Urinary bladder (tissue), 4 donors: ENCODE results near the gene SORCS2. TPM values are rescaled to one million over a fixed set of nuclear protein-coding genes. Genes with fewer than 3 reads are reported as not detected.

Experiments
- DNase-seq: peaks from one replicate; pipeline ENCODE4 v3.0.0-alpha.2; 2015; ENCODE audit errors: extremely low spot score
- H3K27ac ChIP-seq: one replicate; pipeline ENCODE4 v1.5.1; 2013; ENCODE audit warnings: low read depth, mild to moderate bottlenecking, moderate library complexity
- H3K36me3 ChIP-seq: one replicate; pipeline ENCODE4 v1.6.1; 2013; ENCODE audit warnings: mild to moderate bottlenecking, moderate library complexity; ENCODE audit not compliant: insufficient read depth
- H3K4me1 ChIP-seq: one replicate; pipeline ENCODE4 v1.6.1; 2013; ENCODE audit warnings: mild to moderate bottlenecking, moderate library complexity; ENCODE audit not compliant: insufficient read depth
- H3K4me3 ChIP-seq: one replicate; pipeline ENCODE4 v1.5.1; 2013; ENCODE audit warnings: low read depth, low read length
- WGBS: extraction: QIAGEN DNeasy Blood & Tissue Kit; methylation state at CpG from one replicate; pipeline ENCODE4 v1.1.7; 2013; 5-methylcytosine and 5-hydroxymethylcytosine counted together
- polyA plus RNA-seq: library from polyadenylated mRNA; stranded (reverse); fragments of 200-250 nt; gene quantifications from one replicate; pipeline ENCODE4 v1.2.3, GENCODE V29; 2013
- total RNA-seq: library from RNA; depleted of rRNA; stranded (reverse); fragments of >200 nt; gene quantifications from one replicate; pipeline ENCODE4 v1.2.3, GENCODE V29; 2014
- donor health status: healthy with polysubstance abuse.
- donor health status: healthy.

Gene SORCS2
- total and polyA plus RNA-seq, 2 donors: 5.3 to 10.8 TPM

- Histone ChIP-seq H3K27ac (no peak overlapping the region), H3K4me1 (no peaks in the 10 kb centered on the region), H3K4me3 (no peak overlapping the region), H3K36me3 (no peaks in the 10 kb centered on the region)
- WGBS: 68% methylated on average over 17 of the region's 17 CpGs
- no peak for DNase-seq
These were observed 25.2 kb upstream of the SORCS2 start for GRCh38 chr4:7166981-7167700.

GRCh38 chr4:7167706-7168105 is 24.6 kb upstream of the SORCS2 start:
- WGBS: 72% methylated on average over 4 of the region's 4 CpGs
- Histone ChIP-seq H3K4me3 (no peak overlapping the region), H3K27ac (no peak overlapping the region), H3K4me1 (no peaks in the 10 kb centered on the region), H3K36me3 (no peaks in the 10 kb centered on the region)
- DNase-seq: no peak

- 95% methylated on average over 8 of the region's 8 CpGs for WGBS
- Histone ChIP-seq H3K4me3 (no peak overlapping the region), H3K36me3 (no peaks in the 10 kb centered on the region), H3K27ac (no peak overlapping the region), H3K4me1 (no peaks in the 10 kb centered on the region)
- DNase-seq: no peak
These were observed 24.2 kb upstream of the SORCS2 start for GRCh38 chr4:7168106-7168505.

- no peak for DNase-seq
- H3K36me3 ChIP-seq: no peaks in the 10 kb centered on the region
These were observed 23.2 kb upstream of the SORCS2 start for GRCh38 chr4:7169134-7169533.

GRCh38 chr4:7170012-7170411 is 22.3 kb upstream of the SORCS2 start:
- 78% methylated on average over 3 of the region's 3 CpGs for WGBS
- no peaks in the 10 kb centered on the region for H3K36me3 ChIP-seq
- H3K27ac ChIP-seq: no peak overlapping the region
- no peaks in the 10 kb centered on the region for H3K4me1 ChIP-seq
- H3K4me3 ChIP-seq: no peak overlapping the region
- no peak for DNase-seq

More at GRCh38 chr4:7169134-7169533, 23.2 kb upstream of the SORCS2 start:
- H3K27ac ChIP-seq: no peak overlapping the region
- no peaks in the 10 kb centered on the region for H3K4me1 ChIP-seq
- WGBS: 91% methylated on average over 7 of the region's 7 CpGs
- no peak overlapping the region for H3K4me3 ChIP-seq

- WGBS: 79% methylated on average over 4 of the region's 4 CpGs
- no peak overlapping the region for H3K27ac ChIP-seq
- H3K36me3 ChIP-seq: no peaks in the 10 kb centered on the region
- H3K4me1 ChIP-seq: no peaks in the 10 kb centered on the region
- H3K4me3 ChIP-seq: no peak overlapping the region
- DNase-seq: no peak
These were observed 21.0 kb upstream of the SORCS2 start for GRCh38 chr4:7171191-7171900.

- no peak for DNase-seq
- 94% methylated on average over 6 of the region's 6 CpGs for WGBS
- Histone ChIP-seq H3K36me3 (no peaks in the 10 kb centered on the region), H3K4me3 (no peak overlapping the region), H3K4me1 (no peaks in the 10 kb centered on the region), H3K27ac (no peak overlapping the region)
These were observed 19.8 kb upstream of the SORCS2 start for GRCh38 chr4:7172508-7172907.

GRCh38 chr4:7172946-7173345 is 19.4 kb upstream of the SORCS2 start:
- no peaks in the 10 kb centered on the region for H3K36me3 ChIP-seq
- WGBS: 93% methylated on average over 13 of the region's 13 CpGs
- H3K4me1 ChIP-seq: no peaks in the 10 kb centered on the region
- no peak for DNase-seq
- no peak overlapping the region for H3K4me3 ChIP-seq
- no peak overlapping the region for H3K27ac ChIP-seq

- Histone ChIP-seq H3K27ac (no peak overlapping the region), H3K4me3 (no peak overlapping the region), H3K36me3 (no peaks in the 10 kb centered on the region), H3K4me1 (no peaks in the 10 kb centered on the region)
- WGBS: 73% methylated on average over 9 of the region's 9 CpGs
- DNase-seq: no peak
These were observed 18.4 kb upstream of the SORCS2 start for GRCh38 chr4:7173841-7174449.

- Histone ChIP-seq H3K27ac (no peak overlapping the region), H3K4me3 (no peak overlapping the region), H3K4me1 (no peaks in the 10 kb centered on the region), H3K36me3 (no peaks in the 10 kb centered on the region)
- 99% methylated on average over 1 of the region's 1 CpG for WGBS
- no peak for DNase-seq
These were observed 13.2 kb upstream of the SORCS2 start for GRCh38 chr4:7179158-7179557.

GRCh38 chr4:7180938-7181337 is 11.4 kb upstream of the SORCS2 start:
- H3K36me3 ChIP-seq: no peaks in the 10 kb centered on the region
- no peak overlapping the region for H3K4me3 ChIP-seq
- no peak overlapping the region for H3K27ac ChIP-seq
- WGBS: 49% methylated on average over 4 of the region's 4 CpGs
- no peaks in the 10 kb centered on the region for H3K4me1 ChIP-seq
- no peak for DNase-seq

GRCh38 chr4:7182616-7183015 is 9.7 kb upstream of the SORCS2 start:
- 66% methylated on average over 3 of the region's 3 CpGs for WGBS
- Histone ChIP-seq H3K27ac (no peak overlapping the region), H3K36me3 (no peaks in the 10 kb centered on the region), H3K4me3 (no peak overlapping the region), H3K4me1 (no peaks in the 10 kb centered on the region)
- DNase-seq: no peak

GRCh38 chr4:7183161-7183560 is 9.2 kb upstream of the SORCS2 start:
- no peak for DNase-seq
- no peaks in the 10 kb centered on the region for H3K4me1 ChIP-seq
- no peaks in the 10 kb centered on the region for H3K36me3 ChIP-seq
- 74% methylated on average over 4 of the region's 4 CpGs for WGBS
- no peak overlapping the region for H3K27ac ChIP-seq
- H3K4me3 ChIP-seq: no peak overlapping the region
